ENCODE measurements around the gene C2orf15. TPM values are rescaled to one million over a fixed set of nuclear protein-coding genes. Genes with fewer than 3 reads are reported as not detected.
A peak's percentile ranks its signal among the peaks of the same experiment; 100 is the strongest.
"Not testable (repeated sequence)": the region's sequence is repeated elsewhere in the genome, so short reads cannot be mapped to it uniquely, and the experiment has no call there.

Gene C2orf15
- polyA plus RNA-seq, 3 donors, result 9.6 to 13.1 (median 10.0) TPM

GRCh38 chr2:99154643-99155536 is 13.4 kb downstream of the C2orf15 start, which contains the start of the genes LIPT1 and TSGA10:
TSS of gene LIPT1 (plus strand) at chr2:99154967. CDS start at chr2:99161958, 6,991 bp downstream.
TSS of gene TSGA10 (minus strand) at chr2:99154942. CDS start at chr2:99109439, 45,503 bp downstream.
- DNase-seq, result peak; percentile 94

DNA sequence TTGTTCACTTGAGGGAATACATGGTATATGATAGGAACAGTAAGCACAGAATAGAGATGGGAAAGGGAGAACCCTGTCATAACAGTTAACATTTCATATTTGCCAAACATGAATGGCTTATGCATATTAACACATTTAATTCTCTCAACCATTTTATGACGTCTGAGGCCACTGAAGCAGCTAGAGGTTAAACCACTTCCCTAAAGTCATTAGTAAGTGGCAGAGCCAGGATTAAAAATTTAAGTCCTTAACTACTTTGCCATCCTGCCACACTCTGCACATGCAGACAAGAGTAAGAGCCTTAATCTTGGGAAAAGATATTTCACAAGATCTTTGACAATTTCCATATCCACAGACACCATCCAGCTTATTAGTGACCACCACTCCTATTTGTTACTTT is 15.4 kb downstream of the C2orf15 start:
- no peak for DNase-seq

DNA sequence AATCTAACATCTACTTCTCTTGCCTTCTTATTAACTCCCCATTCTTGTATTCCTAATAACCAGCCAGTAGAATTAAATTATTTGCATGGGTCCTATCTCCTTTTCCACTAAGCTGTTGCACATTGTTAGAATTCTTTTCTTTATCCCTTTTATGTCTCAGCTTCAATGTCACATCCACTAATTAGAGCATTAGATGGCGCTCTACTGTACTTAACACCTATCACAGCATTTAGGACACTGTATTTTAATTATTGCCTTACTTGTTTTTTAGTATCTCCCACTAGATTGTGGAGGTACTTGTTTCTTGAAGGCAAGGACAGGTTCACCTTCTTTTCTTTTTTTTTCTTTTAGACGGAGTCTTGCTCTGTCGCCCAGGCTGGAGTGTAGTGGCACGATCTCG is 17.1 kb downstream of the C2orf15 start:
- no peak for DNase-seq

GRCh38 chr2:99159594-99159993 is 18.1 kb downstream of the C2orf15 start:
- no peak for DNase-seq

DNA sequence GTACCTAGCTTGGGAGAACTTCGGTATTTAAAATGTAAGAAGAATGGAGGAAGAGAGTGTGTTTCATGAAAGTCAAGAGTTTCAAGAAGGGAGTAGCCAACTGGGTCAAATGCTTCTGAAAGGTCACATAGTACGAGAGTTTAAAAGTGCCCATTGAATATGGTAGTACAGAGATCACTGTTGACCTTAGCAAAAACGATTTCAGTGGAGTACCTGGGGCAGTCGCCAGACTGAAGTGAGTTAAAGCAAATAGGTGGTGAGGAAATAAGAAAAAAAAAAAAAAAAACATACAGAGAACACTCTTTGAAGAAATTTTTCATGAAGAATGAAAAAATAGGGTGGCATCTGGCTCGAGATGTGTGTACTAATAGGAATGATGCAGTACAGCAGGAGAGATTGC is 24.7 kb downstream of the C2orf15 start:
- no peak for DNase-seq

- DNase-seq, result no peak
Observed at GRCh38 chr2:99169534-99169933, 28.0 kb downstream of the C2orf15 start.

DNA sequence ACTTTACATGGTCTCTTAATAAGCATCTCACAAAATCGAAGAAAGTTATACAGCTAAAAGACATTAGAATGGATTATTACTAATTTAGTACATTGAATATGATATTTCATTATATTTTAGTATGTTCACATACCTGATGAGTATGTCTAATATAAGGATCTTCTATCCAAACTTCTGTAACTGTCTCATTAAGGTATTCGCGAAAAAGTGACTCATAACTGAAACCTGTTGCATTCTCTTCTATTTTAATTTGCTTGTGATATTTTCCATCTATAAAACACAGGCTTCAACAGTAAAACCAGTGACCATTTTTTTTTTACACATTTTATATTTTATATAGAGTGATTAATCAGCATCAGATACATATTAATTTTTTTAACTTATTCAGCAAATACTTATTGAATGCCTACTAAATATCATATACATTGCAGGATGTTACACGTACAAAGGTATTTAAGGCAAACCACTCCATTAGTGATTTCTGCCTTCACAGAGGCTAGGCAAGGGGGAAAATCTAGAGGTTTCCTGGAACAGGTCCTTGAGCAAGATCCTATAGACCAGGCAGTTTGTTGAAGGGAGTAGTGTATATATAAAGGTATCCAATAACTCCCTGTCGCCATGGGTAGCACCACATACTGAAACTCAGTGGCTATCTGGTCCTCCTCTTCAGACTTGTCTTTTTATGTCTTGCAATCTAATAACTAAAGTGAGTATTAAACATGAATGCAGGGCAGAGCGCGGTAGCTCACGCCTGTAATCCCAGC is 30.1 kb downstream of the C2orf15 start:
- DNase-seq, result no peak

DNA sequence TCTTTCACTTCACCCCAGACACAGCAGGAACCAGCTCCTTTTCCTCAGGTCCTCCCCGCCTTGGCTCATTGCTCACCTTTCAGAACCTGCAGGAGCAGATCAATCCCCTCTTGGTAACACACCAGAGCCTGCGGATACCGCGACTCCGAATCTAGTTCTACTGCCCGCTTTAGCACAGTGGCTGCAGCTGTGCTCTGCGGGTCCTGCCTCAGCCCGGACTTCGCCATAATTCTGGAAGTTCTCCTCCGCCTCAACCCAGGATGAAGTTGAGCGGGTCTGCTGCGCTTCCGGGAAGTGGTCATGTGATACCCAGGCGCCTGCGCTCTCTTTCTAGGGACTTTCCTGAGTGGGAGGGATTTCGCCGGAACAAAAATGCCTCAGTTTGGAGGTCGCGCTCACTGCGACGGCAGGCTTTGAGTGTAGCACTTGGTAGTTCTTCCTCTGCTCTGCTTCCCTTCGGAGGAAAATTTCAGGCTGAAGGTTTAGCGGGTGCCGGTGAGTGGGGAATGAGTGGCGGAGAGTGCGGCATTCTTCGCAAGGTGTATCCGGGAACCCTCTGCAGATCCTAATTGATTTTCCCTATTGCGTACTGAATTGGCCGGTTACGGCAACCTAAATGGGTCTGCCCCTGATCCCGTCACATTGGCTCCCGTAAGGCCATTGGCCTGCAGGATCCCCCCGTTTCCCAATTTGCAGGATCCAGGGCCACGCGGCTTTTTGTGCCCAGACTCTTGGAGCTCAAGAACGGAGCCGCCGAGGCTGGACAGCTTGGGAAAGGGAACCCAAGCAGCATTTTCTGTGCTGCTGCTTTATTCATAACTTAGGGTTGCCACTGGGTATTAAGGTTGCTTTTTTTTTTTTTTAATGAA is 39.5 kb downstream of the C2orf15 start, which contains the start of the genes MITD1 and MRPL30:
TSS of gene MITD1 (minus strand) at position 304 of the 869 bp plus-strand sequence. CDS start at position 227, 77 bp downstream.
TSS of gene MRPL30 (plus strand) at position 430 of the 869 bp plus-strand sequence. CDS start 5,020 bp downstream, outside the sequence.
- DNase-seq, result peak; percentile 97

GRCh38 chr2:99181624-99182000 is 40.1 kb downstream of the C2orf15 start:
- no peak for DNase-seq

GRCh38 chr2:99183025-99183424 is 41.5 kb downstream of the C2orf15 start:
- DNase-seq, result no peak

DNA sequence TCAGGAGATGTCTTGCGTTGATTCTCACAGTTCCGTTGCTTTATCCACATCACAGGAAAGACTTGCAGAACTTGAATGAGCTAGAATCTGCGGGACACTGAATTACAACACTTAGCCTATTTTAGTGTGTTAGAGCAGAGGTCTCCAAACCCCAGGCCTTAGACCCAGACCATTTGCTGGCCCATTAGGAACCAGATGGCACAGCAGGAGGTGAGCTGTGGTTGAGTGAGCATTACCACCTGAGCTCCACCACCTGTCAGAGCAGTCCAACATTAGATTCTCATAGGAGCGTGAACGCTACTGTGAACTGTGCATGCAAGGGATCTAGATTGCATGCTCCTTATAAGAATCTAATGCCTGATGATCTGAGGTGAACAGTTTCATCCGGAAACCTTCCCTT is 43.3 kb downstream of the C2orf15 start:
- DNase-seq, result no peak

GRCh38 chr2:99187011-99187410 is 45.5 kb downstream of the C2orf15 start:
- DNase-seq, result no peak

GRCh38 chr2:99188357-99188756 is 46.9 kb downstream of the C2orf15 start:
- no peak for DNase-seq

DNA sequence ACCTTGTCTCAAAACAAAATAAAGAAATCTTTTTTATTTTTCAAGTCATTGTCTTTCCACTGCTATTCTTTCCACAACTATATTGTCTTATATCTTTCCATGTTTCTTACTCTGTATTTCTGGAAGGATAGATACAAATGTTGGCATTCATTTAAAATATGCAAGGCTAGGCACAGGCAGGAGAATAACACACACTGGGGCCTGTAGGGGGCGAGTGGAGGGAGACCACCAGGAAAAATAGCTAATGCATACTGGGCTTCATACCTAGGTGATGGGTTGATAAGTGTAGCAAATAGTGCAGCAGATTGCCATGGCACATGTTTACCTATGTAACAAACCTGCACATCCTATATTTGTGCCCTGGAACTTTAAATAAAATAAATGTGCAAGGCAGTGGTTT is 49.0 kb downstream of the C2orf15 start:
- no peak for DNase-seq

DNA sequence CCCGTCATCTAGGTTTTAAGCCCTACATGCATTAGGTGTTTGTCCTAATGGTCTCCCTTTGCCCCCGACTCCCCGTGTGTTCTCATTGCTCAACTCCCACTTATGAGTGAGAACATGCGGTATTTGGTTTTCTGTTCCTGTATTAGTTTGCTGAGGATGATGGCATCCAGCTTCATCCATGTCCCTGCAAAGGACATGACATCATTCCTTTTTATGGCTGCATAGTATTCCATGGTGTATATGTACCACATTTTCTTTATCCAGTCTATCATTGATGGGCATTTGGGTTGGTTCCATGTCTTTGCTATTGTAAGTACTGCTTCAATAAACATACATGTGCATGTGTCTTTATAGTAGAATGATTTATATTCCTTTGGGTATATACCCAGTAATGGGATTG is 50.9 kb downstream of the C2orf15 start:
- not testable (repeated sequence) for DNase-seq

- no peak for DNase-seq
Observed at GRCh38 chr2:99198103-99198841, 56.8 kb downstream of the C2orf15 start.

DNA sequence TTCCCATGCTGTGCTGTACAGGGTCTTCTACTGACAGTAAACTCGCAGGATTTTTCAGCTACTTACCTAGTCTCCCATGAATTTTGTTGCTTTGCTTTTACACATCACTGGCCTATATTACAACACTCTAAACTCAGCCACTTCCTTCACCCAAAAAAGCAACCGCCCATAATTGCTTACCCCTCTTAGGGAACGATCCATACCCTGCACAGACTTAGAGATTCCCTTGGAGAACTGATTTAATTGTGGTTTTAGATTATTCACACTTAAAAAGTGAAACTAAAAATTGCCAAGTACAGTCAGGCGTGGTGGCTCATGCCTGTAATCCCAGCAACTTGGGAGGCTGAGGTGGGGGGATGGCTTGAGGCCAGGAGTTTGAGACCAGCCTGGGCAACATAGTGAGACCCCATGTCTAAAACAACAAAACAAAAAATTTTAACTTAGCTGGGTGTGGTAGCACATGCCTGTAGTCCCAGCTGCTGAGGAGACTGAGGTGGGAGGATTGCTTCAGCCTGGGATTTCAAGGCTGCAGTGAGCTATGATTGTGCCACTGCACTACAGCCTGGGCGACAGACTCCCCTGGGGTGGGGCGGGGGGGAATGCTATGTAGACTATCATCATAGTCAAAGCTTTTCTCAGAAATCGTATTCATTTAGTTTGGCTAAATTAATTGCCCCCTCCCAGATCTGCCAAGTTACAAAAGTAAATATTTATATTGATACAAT is 58.7 kb downstream of the C2orf15 start:
- DNase-seq, result no peak

All from renal pelvis (tissue), 4 donors.